ENCODE measurements around the gene AP3M1.

AP3M1 gene

DNA sequence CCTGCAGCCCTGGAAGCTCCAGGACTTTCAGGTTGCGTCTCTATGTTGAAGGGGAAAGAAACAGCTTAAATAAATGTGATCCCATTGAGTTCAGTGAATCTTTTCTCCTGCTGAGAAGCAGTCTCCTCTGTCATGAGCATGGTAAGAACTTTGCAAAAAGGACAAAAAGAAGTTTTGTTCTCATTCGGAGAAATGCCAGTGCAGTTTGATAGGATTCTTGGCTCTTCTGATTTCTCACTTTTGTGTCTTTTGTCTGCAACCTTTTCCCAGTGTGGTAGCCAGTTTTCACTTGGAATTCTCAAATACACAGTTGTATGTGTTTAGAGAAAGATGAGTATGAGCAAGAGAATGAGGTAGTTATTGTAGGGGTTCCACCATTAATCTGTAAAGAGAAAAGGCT is 64.3 kb downstream of the AP3M1 start:
- no peak for TF ChIP-seq NFIC (IDR thresholded peaks at IDR 0.05)
- no peak for TF ChIP-seq TAF1 (IDR thresholded peaks at IDR 0.05; ENCODE audit: low read depth)
- TF ChIP-seq EGR1 (IDR thresholded peaks at IDR 0.05), result no peak
- TF ChIP-seq, protein P1, sequence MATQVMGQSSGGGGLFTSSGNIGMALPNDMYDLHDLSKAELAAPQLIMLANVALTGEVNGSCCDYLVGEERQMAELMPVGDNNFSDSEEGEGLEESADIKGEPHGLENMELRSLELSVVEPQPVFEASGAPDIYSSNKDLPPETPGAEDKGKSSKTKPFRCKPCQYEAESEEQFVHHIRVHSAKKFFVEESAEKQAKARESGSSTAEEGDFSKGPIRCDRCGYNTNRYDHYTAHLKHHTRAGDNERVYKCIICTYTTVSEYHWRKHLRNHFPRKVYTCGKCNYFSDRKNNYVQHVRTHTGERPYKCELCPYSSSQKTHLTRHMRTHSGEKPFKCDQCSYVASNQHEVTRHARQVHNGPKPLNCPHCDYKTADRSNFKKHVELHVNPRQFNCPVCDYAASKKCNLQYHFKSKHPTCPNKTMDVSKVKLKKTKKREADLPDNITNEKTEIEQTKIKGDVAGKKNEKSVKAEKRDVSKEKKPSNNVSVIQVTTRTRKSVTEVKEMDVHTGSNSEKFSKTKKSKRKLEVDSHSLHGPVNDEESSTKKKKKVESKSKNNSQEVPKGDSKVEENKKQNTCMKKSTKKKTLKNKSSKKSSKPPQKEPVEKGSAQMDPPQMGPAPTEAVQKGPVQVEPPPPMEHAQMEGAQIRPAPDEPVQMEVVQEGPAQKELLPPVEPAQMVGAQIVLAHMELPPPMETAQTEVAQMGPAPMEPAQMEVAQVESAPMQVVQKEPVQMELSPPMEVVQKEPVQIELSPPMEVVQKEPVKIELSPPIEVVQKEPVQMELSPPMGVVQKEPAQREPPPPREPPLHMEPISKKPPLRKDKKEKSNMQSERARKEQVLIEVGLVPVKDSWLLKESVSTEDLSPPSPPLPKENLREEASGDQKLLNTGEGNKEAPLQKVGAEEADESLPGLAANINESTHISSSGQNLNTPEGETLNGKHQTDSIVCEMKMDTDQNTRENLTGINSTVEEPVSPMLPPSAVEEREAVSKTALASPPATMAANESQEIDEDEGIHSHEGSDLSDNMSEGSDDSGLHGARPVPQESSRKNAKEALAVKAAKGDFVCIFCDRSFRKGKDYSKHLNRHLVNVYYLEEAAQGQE (IDR thresholded peaks at IDR 0.05; ENCODE audit: low read depth), result no peak

DNA sequence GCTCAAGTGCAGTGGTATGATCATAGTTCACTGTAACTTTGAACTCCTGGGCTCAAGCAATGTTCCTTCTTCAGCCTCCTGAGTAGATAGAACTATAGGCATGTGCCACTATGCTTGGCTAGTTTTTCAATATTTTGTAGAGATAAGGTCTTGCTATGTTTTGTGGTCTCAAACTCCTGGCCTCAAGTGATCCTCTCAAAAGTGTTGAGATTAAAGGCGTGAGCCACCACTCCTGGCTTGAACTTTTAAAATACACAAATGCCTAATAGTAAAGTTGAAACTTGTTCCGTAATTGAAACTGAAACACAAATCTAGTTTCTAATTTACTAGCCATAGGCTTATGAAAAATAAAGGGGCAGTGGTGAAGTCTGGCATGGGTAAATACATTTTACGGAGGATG is 65.7 kb downstream of the AP3M1 start:
- no peak for TF ChIP-seq EP300 (IDR thresholded peaks at IDR 0.05; ENCODE audit: borderline replicate concordance)
- TF ChIP-seq, protein P2, sequence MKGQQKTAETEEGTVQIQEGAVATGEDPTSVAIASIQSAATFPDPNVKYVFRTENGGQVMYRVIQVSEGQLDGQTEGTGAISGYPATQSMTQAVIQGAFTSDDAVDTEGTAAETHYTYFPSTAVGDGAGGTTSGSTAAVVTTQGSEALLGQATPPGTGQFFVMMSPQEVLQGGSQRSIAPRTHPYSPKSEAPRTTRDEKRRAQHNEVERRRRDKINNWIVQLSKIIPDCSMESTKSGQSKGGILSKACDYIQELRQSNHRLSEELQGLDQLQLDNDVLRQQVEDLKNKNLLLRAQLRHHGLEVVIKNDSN (IDR thresholded peaks at IDR 0.05), result no peak
- TF ChIP-seq RAD21 (IDR thresholded peaks at IDR 0.05; ENCODE audit: low read depth), result no peak
- TF ChIP-seq EGR1 (IDR thresholded peaks at IDR 0.05), result no peak
- no peak for TF ChIP-seq TEAD4 (IDR thresholded peaks at IDR 0.05)
- TF ChIP-seq NFIC (IDR thresholded peaks at IDR 0.05), result no peak
- no peak for TF ChIP-seq YY1 (IDR thresholded peaks at IDR 0.05; ENCODE audit: low read depth)
- TF ChIP-seq CREB1 (IDR thresholded peaks at IDR 0.05; ENCODE audit: low read depth), result no peak
- TF ChIP-seq CEBPB (IDR thresholded peaks at IDR 0.05), result no peak
- TF ChIP-seq TAF1 (IDR thresholded peaks at IDR 0.05; ENCODE audit: low read depth), result no peak
- TF ChIP-seq, protein P1 (IDR thresholded peaks at IDR 0.05; ENCODE audit: low read depth), result no peak
- no peak for TF ChIP-seq ZBTB7A (IDR thresholded peaks at IDR 0.05; ENCODE audit: low read depth)
- no peak for TF ChIP-seq FOXM1 (IDR thresholded peaks at IDR 0.05; ENCODE audit: borderline replicate concordance, low read depth)
- TF ChIP-seq, protein P3, sequence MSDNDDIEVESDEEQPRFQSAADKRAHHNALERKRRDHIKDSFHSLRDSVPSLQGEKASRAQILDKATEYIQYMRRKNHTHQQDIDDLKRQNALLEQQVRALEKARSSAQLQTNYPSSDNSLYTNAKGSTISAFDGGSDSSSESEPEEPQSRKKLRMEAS (IDR thresholded peaks at IDR 0.05), result no peak
- TF ChIP-seq TCF12 (IDR thresholded peaks at IDR 0.05; ENCODE audit: low read depth), result no peak

DNA sequence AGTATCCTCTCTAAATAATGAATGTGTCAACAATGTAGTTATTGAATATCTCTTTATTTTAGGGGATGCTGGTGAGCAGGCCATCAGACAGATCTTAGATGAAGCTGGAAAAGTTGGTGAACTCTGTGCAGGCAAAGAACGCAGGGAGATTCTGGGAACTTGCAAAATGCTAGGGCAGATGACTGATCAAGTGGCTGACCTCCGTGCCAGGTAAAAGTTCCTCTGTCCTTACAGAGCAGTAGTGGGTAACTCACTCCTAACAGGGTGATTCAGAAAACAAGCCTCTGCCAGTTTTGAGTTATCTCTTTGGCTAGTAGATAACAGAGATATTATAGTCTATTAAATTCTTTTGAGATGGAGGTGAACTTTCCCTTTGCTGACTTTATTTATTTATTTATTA is 67.3 kb downstream of the AP3M1 start:
- TF ChIP-seq FOXM1 (IDR thresholded peaks at IDR 0.05; ENCODE audit: borderline replicate concordance, low read depth) (no peak), EP300 (IDR thresholded peaks at IDR 0.05; ENCODE audit: borderline replicate concordance) (no peak), YY1 (IDR thresholded peaks at IDR 0.05; ENCODE audit: low read depth) (no peak), NFIC (IDR thresholded peaks at IDR 0.05) (no peak), RAD21 (IDR thresholded peaks at IDR 0.05; ENCODE audit: low read depth) (no peak), TEAD4 (IDR thresholded peaks at IDR 0.05) (no peak), CREB1 (IDR thresholded peaks at IDR 0.05; ENCODE audit: low read depth) (no peak), EGR1 (IDR thresholded peaks at IDR 0.05) (no peak), TAF1 (IDR thresholded peaks at IDR 0.05; ENCODE audit: low read depth) (no peak), ZBTB7A (IDR thresholded peaks at IDR 0.05; ENCODE audit: low read depth) (no peak), TCF12 (IDR thresholded peaks at IDR 0.05; ENCODE audit: low read depth) (no peak), CEBPB (IDR thresholded peaks at IDR 0.05) (no peak)
- TF ChIP-seq, protein P3 (IDR thresholded peaks at IDR 0.05), result no peak

DNA sequence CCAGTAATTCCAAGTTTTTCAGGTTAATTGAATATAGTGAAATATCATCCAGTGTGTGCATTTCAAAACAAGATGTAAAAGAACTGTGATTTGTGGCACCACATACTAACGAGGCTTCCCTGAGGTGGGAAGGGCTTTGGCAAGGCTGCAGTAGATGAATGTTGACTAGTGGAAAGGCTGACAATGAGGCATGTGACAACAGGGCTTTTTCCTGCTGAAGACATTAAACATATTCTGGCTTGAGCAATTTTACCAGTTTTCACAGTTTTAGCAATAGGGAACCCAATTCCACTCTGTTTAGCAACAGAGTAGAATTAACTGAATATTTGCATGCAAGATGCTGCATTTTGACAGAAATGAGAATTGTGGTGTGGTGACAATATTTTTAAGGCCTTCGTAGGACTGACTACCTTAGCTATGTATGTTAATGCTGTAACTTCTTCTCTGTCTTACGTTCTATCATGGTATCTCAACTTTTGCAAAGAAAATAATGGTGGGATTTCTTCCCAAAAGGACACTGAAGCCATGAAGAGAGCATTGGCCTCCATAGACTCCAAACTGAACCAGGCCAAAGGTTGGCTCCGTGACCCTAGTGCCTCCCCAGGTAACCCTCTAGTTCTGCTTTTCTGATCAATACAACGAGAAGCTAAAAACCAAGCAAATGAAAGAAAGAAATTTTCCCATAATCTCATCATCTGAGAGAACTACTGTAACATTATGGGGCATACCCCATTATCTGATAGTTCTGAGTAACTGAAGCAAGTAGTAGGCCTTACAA is 68.5 kb downstream of the AP3M1 start:
- TF ChIP-seq NFIC (IDR thresholded peaks at IDR 0.05), result no peak
- no peak for TF ChIP-seq EGR1 (IDR thresholded peaks at IDR 0.05)
- no peak for TF ChIP-seq CREB1 (IDR thresholded peaks at IDR 0.05; ENCODE audit: low read depth)
- TF ChIP-seq RAD21 (IDR thresholded peaks at IDR 0.05; ENCODE audit: low read depth), result no peak
- TF ChIP-seq, protein P2 (IDR thresholded peaks at IDR 0.05), result no peak
- TF ChIP-seq FOXM1 (IDR thresholded peaks at IDR 0.05; ENCODE audit: borderline replicate concordance, low read depth), result no peak
- no peak for TF ChIP-seq TAF1 (IDR thresholded peaks at IDR 0.05; ENCODE audit: low read depth)

DNA sequence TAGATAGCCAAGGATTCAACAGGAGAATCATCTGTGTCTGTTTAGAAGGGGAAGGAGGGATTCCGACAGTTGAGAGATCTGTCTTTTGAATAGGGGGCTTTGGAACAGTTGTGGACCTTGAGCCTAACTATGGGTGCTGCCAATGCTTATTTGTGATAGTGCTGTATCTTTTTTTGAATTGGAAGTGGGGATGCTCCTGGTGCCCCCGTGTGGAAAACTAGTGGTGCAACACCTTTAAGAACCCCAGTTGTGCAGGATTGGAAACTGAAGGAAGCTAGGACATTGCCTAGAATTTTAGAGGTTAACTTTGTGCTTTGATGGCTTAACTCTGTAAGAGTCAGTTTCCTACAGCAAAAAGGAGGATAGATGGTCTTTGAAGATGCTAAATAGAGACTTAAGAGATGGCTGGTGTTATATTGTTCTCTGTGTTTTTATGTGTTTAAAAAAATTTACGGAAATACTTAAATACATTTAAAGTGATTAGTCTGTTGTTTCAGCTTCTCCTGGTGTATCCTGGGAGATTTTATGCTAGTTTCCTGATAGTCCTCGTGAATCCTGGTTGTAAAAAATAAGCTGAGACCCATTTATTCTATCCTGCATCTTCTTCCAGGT is 69.3 kb downstream of the AP3M1 start:
- peak; percentile 81 for TF ChIP-seq RAD21 (IDR thresholded peaks at IDR 0.05; ENCODE audit: low read depth)
- no peak for TF ChIP-seq CEBPB (IDR thresholded peaks at IDR 0.05)
